K562 (cell line): Measurements from ENCODE around the gene AKAP7. TPM values are rescaled to one million over a fixed set of nuclear protein-coding genes. Genes with fewer than 3 reads are reported as not detected.

Source experiments
- ATAC-seq: fragments of 200-7000 bp; cut with Tn5 transposase; 3 replicates; pipeline ENCODE4 v1.9.1; 2020; ENCODE audit warnings: moderate library complexity
- BruUV-seq: library from RNA; stranded (reverse); fragments of 400-500 nt; replicated peaks from 2 replicates; lab custom pipeline; 2021; lab: Mats Ljungman, UMichigan
- CTCF ChIA-PET: fragments of 300-600 bp; formaldehyde crosslinking; extraction: SDS; loops from one replicate; lab custom pipeline; 2021; ENCODE audit warnings: low intra/inter-chr PET ratio; lab: Yijun Ruan, JAX
- POLR2A ChIA-PET: fragments of 300-600, 350-650 bp; sonication (Branson Sonifier 250); formaldehyde crosslinking; extraction: SDS; loops from one replicate; lab custom pipeline; 2021; ENCODE audit warnings: antibody characterized with exemption, inconsistent platforms; lab: Yijun Ruan, JAX
- DNase-seq, 4 experiments: peaks; one replicate each; pipeline versions ENCODE4 v3.0.0 to v3.0.0-alpha.2; 2011 to 2018; ENCODE audit warnings: low spot score in 3 of 4, mixed read lengths in 3 of 4; ENCODE audit errors: extremely low read depth in 1 of 4
- FAIRE-seq: peaks from 2 replicates; lab custom pipeline; 2011; peaks lifted over from hg19 to GRCh38; lab: Jason Lieb, UNC
- H2AFZ ChIP-seq: 2 replicates; pipeline ENCODE4 v1.6.0; 2011; ENCODE audit warnings: low read depth, low read length, control low read depth, inconsistent platforms
- H3K27ac ChIP-seq: fragments of 200-600 bp; 3 replicates; pipeline ENCODE4 v1.8.0; 2011; ENCODE audit warnings: low read depth, mild to moderate bottlenecking, control low read depth, inconsistent platforms, low read length, moderate library complexity, mixed read lengths; ENCODE audit errors: extremely low read depth
- H3K27me3 ChIP-seq, 2 experiments: fragments of 300-600 bp in 1 of 2; 2 replicates in 1 of 2; 3 replicates in 1 of 2; pipeline versions ENCODE4 v1.6.0 to v1.8.0; 2011; ENCODE audit warnings: inconsistent platforms in 2 of 2, low read length in 2 of 2, mild to moderate bottlenecking in 1 of 2, mixed read lengths in 1 of 2, moderate library complexity in 1 of 2; ENCODE audit not compliant: control insufficient read depth in 2 of 2, insufficient read depth in 2 of 2
- H3K36me3 ChIP-seq: fragments of 300-600 bp; 3 replicates; pipeline ENCODE4 v1.8.0; 2011; ENCODE audit warnings: mild to moderate bottlenecking, low read length, inconsistent platforms; ENCODE audit not compliant: control insufficient read depth, insufficient read depth
- H3K4me1 ChIP-seq, 2 experiments: fragments of 200-600 bp in 1 of 2; replicated peaks in 1 of 2; 2 replicates in 1 of 2; 3 replicates in 1 of 2; pipeline versions ENCODE4 v1.5.1 to v1.8.0; 2011; ENCODE audit warnings: inconsistent platforms in 2 of 2, low read length in 2 of 2, mild to moderate bottlenecking in 1 of 2, mixed read lengths in 1 of 2, moderate library complexity in 1 of 2; ENCODE audit not compliant: control insufficient read depth in 2 of 2, insufficient read depth in 2 of 2
- H3K4me2 ChIP-seq: 2 replicates; pipeline ENCODE4 v1.6.1; 2011; ENCODE audit warnings: low read length, control low read depth, inconsistent platforms, mixed read lengths; ENCODE audit not compliant: insufficient read depth
- H3K4me3 ChIP-seq: fragments of 200-600 bp; sonication (generic), shearing (Covaris generic); 2 replicates; pipeline ENCODE4 v1.5.1; 2016; ENCODE audit warnings: control low read depth, inconsistent platforms
- H3K79me2 ChIP-seq: fragments of 200-600 bp; 3 replicates; pipeline ENCODE4 v1.8.0; 2011; ENCODE audit warnings: low read length, inconsistent platforms; ENCODE audit not compliant: control insufficient read depth, insufficient read depth
- H3K9ac ChIP-seq, 2 experiments: 2 replicates each; pipeline versions ENCODE4 v1.6.0 to v1.6.1; 2011; ENCODE audit warnings: low read depth in 2 of 2, low read length in 2 of 2, control low read depth in 1 of 2, inconsistent platforms in 1 of 2, mild to moderate bottlenecking in 1 of 2, mixed read lengths in 1 of 2; ENCODE audit not compliant: insufficient read depth in 1 of 2
- H3K9me1 ChIP-seq: one replicate; pipeline ENCODE4 v1.6.0; 2011; ENCODE audit warnings: inconsistent platforms, mild to moderate bottlenecking, low read length, moderate library complexity; ENCODE audit not compliant: control insufficient read depth, insufficient read depth
- H3K9me3 ChIP-seq: replicated peaks from 2 replicates; pipeline ENCODE4 v1.5.1; 2011; ENCODE audit warnings: low read depth, low read length, inconsistent platforms; ENCODE audit not compliant: control insufficient read depth, insufficient read depth
- H4K20me1 ChIP-seq: replicated peaks from 2 replicates; pipeline ENCODE4 v1.6.1; 2011; ENCODE audit warnings: low read length, inconsistent platforms, mixed read lengths; ENCODE audit not compliant: control insufficient read depth, insufficient read depth
- ARID1B ChIP-seq: fragments of 450-650 bp; IDR thresholded peaks from 2 replicates; pipeline ENCODE4 v1.6.1; 2016; ENCODE audit warnings: antibody characterized with exemption, mild to moderate bottlenecking, inconsistent platforms
- FOXM1 ChIP-seq, 2 experiments: fragments of 450-650 bp in 1 of 2; sonication (generic) in 1 of 2; formaldehyde crosslinking in 1 of 2; IDR thresholded peaks; 2 replicates each; pipeline versions ENCODE4 v1.6.1 to v1.9.0; 2017 to 2022; ENCODE audit warnings: low read depth in 2 of 2, mild to moderate bottlenecking in 2 of 2, missing genetic modification reagents in 1 of 2, moderate library complexity in 1 of 2
- LCOR ChIP-seq: sonication (generic); formaldehyde crosslinking; IDR thresholded peaks from 2 replicates; pipeline ENCODE4 v1.8.0; 2022; ENCODE audit warnings: mild to moderate bottlenecking, missing genetic modification reagents
- MEF2D ChIP-seq: conservative IDR thresholded peaks from 2 replicates; pipeline ENCODE4 v1.6.1; 2016; ENCODE audit warnings: low read depth, missing genetic modification characterization, missing compliant biosample characterization
- NFRKB ChIP-seq: fragments of 450-650 bp; IDR thresholded peaks from 2 replicates; pipeline ENCODE4 v1.6.1; 2016; ENCODE audit warnings: low read depth
- PHB ChIP-seq: fragments of 250-450 bp; sonication (Bioruptor Pico); IDR thresholded peaks from 2 replicates; pipeline ENCODE4 v1.5.0; 2021
- PYGO2 ChIP-seq: fragments of 450-650 bp; IDR thresholded peaks from 2 replicates; pipeline ENCODE4 v1.6.1; 2016; ENCODE audit warnings: mild to moderate bottlenecking, missing genetic modification characterization, moderate library complexity, missing compliant biosample characterization
- RFX1 ChIP-seq: fragments of 450-650 bp; IDR thresholded peaks from 2 replicates; pipeline ENCODE4 v1.6.1; 2016; ENCODE audit warnings: mild to moderate bottlenecking, moderate library complexity
- SMC3 ChIP-seq: conservative IDR thresholded peaks from 2 replicates; pipeline ENCODE4 v1.6.1; 2011; ENCODE audit warnings: low read depth, low read length, improper control_type of control experiment; ENCODE audit not compliant: insufficient read depth
- SNRNP70 ChIP-seq: fragments of 200-400 bp; formaldehyde crosslinking; optimal IDR thresholded peaks from 2 replicates; pipeline ENCODE3; 2017; ENCODE audit warnings: low read depth, low read length
- SPI1 ChIP-seq: IDR thresholded peaks from 2 replicates; pipeline ENCODE4 v1.6.1; 2011; ENCODE audit warnings: low read depth, low read length, control low read depth, borderline replicate concordance
- SRSF7 ChIP-seq: fragments of 200-400 bp; formaldehyde crosslinking; optimal IDR thresholded peaks from 2 replicates; pipeline ENCODE3; 2017; ENCODE audit warnings: mild to moderate bottlenecking, low read depth, low read length
- ZNF583 ChIP-seq: fragments of 250-450 bp; sonication (Bioruptor Pico); IDR thresholded peaks from 2 replicates; pipeline ENCODE4 v1.4.0; 2020
- ZNF76 ChIP-seq: fragments of 250-450 bp; sonication (Bioruptor Pico); IDR thresholded peaks from 2 replicates; pipeline ENCODE4 v1.4.0; 2020; ENCODE audit warnings: mild to moderate bottlenecking, moderate library complexity, borderline replicate concordance
- in situ Hi-C: fragments of 300-500 bp; cut with MboI; formaldehyde crosslinking; loops from 4 replicates; pipeline ENCODE4 v1.15.0; 2018; ENCODE audit warnings: inconsistent platforms, mixed read lengths
- intact Hi-C: fragments of 100-400 bp; cut with micrococcal nuclease; formaldehyde crosslinking; loops from 2 replicates; pipeline ENCODE4 v1.14.2; 2022
- polyA plus RNA-seq, 8 experiments: library from polyadenylated mRNA; depleted of rRNA in 4 of 8; stranded (reverse) in 5 of 8; unstranded in 3 of 8; fragments of >200 nt; fragmentation: Nextera tagmentation in 2 of 8; fragmentation: Illumina TruSeq in 1 of 8; extraction: Ambion mirVana in 2 of 8; extraction: Trizol in 1 of 8; gene quantifications; 2 replicates each; pipeline versions ENCODE4 v1.2.1 to v1.2.3, GENCODE V29; 2011 to 2014; ENCODE audit warnings: inconsistent platforms in 1 of 8, missing spikeins in 1 of 8
- total RNA-seq, 7 experiments: library from RNA; depleted of rRNA in 6 of 7; stranded (reverse); fragments of >200 nt in 6 of 7; fragmentation: Illumina TruSeq in 2 of 7; extraction: Trizol in 2 of 7; gene quantifications; 2 replicates each; pipeline versions ENCODE4 v1.2.1 to v1.2.3, GENCODE V29; 2011 to 2021; ENCODE audit warnings: low replicate concordance in 1 of 7
- TF ChIP-seq, protein P1 (sequence below): sonication (generic); formaldehyde crosslinking; IDR thresholded peaks from 2 replicates; pipeline ENCODE4 v1.9.0; 2022; ENCODE audit warnings: mild to moderate bottlenecking, missing genetic modification reagents
- TF ChIP-seq, protein P2 (sequence below): fragments of 250-450 bp; sonication (Bioruptor Pico); IDR thresholded peaks from 2 replicates; pipeline ENCODE4 v1.4.0; 2020
- TF ChIP-seq, protein P3 (sequence below): sonication (generic); formaldehyde crosslinking; IDR thresholded peaks from 2 replicates; pipeline ENCODE4 v1.4.0; 2020; ENCODE audit warnings: mild to moderate bottlenecking, missing genetic modification reagents

The AKAP7 gene
- total and polyA plus RNA-seq, 9 of the 15 experiments (the other 6 are each of a cell fraction or from before 2014, with no cell fraction given): 0.82 to 2.6 (median 1.6) TPM

DNA sequence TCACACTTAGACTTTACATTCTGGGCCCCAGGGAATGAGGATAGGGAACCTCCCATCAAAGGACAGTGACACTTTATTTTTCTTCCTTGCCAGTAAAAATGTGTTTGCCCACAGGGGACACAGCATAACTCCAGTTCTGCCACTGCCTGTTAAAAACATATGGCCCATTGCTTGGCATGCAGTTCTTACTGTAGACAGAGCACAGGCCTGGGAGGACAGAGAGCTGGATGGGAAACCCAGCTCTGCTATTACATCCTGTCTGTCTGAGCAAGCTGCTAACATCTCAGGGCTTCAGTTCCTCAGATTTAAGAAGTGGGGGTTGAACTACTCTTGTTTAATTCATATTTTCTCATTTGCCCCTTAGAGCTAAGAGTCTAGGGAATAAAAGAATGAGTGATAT lies 120.2 kb downstream of the AKAP7 start:
- Histone ChIP-seq H3K36me3 (no peaks in the 10 kb centered on the region), H3K27me3 (no peaks in the 10 kb centered on the region), H3K79me2 (no peaks in the 10 kb centered on the region), H3K9me3 (no peaks in the 10 kb centered on the region), H3K4me2 (no peak overlapping the region), H3K27ac (no peak overlapping the region), H3K9ac (no peak overlapping the region), H3K4me3 (no peak overlapping the region), H4K20me1 (no peaks in the 10 kb centered on the region), H3K9me1 (no peaks in the 10 kb centered on the region), H3K4me1 (no peaks in the 10 kb centered on the region), H2AFZ (no peak overlapping the region)
- POLR2A ChIA-PET: no interaction called here
- CTCF ChIA-PET: no interaction called here
- no peak for FAIRE-seq
- no peak for ATAC-seq
- DNase-seq: no peak
- TF ChIP-seq, protein P1, sequence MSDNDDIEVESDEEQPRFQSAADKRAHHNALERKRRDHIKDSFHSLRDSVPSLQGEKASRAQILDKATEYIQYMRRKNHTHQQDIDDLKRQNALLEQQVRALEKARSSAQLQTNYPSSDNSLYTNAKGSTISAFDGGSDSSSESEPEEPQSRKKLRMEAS: no peak
- TF ChIP-seq PHB (CRISPR knock-in tag): no peak
- TF ChIP-seq SNRNP70: no peak
- TF ChIP-seq SMC3: no peak
- TF ChIP-seq, protein P2, sequence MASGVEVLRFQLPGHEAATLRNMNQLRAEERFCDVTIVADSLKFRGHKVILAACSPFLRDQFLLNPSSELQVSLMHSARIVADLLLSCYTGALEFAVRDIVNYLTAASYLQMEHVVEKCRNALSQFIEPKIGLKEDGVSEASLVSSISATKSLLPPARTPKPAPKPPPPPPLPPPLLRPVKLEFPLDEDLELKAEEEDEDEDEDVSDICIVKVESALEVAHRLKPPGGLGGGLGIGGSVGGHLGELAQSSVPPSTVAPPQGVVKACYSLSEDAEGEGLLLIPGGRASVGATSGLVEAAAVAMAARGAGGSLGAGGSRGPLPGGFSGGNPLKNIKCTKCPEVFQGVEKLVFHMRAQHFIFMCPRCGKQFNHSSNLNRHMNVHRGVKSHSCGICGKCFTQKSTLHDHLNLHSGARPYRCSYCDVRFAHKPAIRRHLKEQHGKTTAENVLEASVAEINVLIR: no peak
- no peak for TF ChIP-seq ARID1B
- TF ChIP-seq SRSF7: no peak
- TF ChIP-seq FOXM1 (IDR thresholded peaks at IDR 0.05; ENCODE audit: low read depth): no peak
- TF ChIP-seq FOXM1 (CRISPR knock-in tag; IDR thresholded peaks at IDR 0.05; ENCODE audit: low read depth): no peak
- no peak for TF ChIP-seq SPI1
- no peak for TF ChIP-seq PYGO2 (tag)
- TF ChIP-seq, protein P3, sequence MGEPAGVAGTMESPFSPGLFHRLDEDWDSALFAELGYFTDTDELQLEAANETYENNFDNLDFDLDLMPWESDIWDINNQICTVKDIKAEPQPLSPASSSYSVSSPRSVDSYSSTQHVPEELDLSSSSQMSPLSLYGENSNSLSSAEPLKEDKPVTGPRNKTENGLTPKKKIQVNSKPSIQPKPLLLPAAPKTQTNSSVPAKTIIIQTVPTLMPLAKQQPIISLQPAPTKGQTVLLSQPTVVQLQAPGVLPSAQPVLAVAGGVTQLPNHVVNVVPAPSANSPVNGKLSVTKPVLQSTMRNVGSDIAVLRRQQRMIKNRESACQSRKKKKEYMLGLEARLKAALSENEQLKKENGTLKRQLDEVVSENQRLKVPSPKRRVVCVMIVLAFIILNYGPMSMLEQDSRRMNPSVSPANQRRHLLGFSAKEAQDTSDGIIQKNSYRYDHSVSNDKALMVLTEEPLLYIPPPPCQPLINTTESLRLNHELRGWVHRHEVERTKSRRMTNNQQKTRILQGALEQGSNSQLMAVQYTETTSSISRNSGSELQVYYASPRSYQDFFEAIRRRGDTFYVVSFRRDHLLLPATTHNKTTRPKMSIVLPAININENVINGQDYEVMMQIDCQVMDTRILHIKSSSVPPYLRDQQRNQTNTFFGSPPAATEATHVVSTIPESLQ: no peak
- TF ChIP-seq NFRKB: no peak
- no peak for TF ChIP-seq LCOR (CRISPR knock-in tag)
- TF ChIP-seq RFX1: no peak
- TF ChIP-seq ZNF76 (CRISPR knock-in tag): no peak
- no peak for TF ChIP-seq MEF2D (tag)
- no peak for TF ChIP-seq ZNF583 (CRISPR knock-in tag)
- intact Hi-C loops (no loop called here), in situ Hi-C loops (no loop called here)
- BruUV-seq: no TSS peak
